GM18870 (cell line): ENCODE results near the gene BCKDHB.
"Not testable (repeated sequence)": the region's sequence is repeated elsewhere in the genome, so short reads cannot be mapped to it uniquely, and the experiment has no call there.

Source experiments
- ATAC-seq: cut with Tn5 transposase; IDR thresholded peaks from one replicate; pipeline ENCODE4 v1.9.1; 2021; ENCODE audit warnings: moderate library complexity; ENCODE audit not compliant: unreplicated experiment

Gene BCKDHB

GRCh38 chr6:80205404-80205803 is 98.9 kb downstream of the BCKDHB start:
- no peak for ATAC-seq

- no peak for ATAC-seq
Observed at GRCh38 chr6:80206758-80207157, 100.3 kb downstream of the BCKDHB start.

GRCh38 chr6:80209430-80209829 is 103.0 kb downstream of the BCKDHB start:
- ATAC-seq = peak; percentile 56

- ATAC-seq = peak; percentile 30
Observed at GRCh38 chr6:80210618-80211017, 104.1 kb downstream of the BCKDHB start.

- no peak for ATAC-seq
Observed at GRCh38 chr6:80211286-80211685, 104.8 kb downstream of the BCKDHB start.

- not testable (repeated sequence) for ATAC-seq
Observed at GRCh38 chr6:80211890-80212289, 105.4 kb downstream of the BCKDHB start.

GRCh38 chr6:80214436-80215022 is 108.1 kb downstream of the BCKDHB start:
- ATAC-seq = peak; percentile 78

GRCh38 chr6:80215063-80215462 is 108.6 kb downstream of the BCKDHB start:
- ATAC-seq = no peak

GRCh38 chr6:80217794-80218193 is 111.3 kb downstream of the BCKDHB start:
- ATAC-seq = no peak

- no peak for ATAC-seq
Observed at GRCh38 chr6:80223743-80224212, 117.3 kb downstream of the BCKDHB start.

GRCh38 chr6:80226151-80226550 is 119.7 kb downstream of the BCKDHB start:
- ATAC-seq = no peak

- ATAC-seq = no peak
Observed at GRCh38 chr6:80226699-80227098, 120.2 kb downstream of the BCKDHB start.

GRCh38 chr6:80227545-80228105 is 121.2 kb downstream of the BCKDHB start:
- no peak for ATAC-seq

GRCh38 chr6:80233262-80233661 is 126.8 kb downstream of the BCKDHB start:
- ATAC-seq = no peak

- ATAC-seq = no peak
Observed at GRCh38 chr6:80233958-80234357, 127.5 kb downstream of the BCKDHB start.

- no peak for ATAC-seq
Observed at GRCh38 chr6:80234401-80234800, 127.9 kb downstream of the BCKDHB start.

GRCh38 chr6:80234908-80235307 is 128.4 kb downstream of the BCKDHB start:
- ATAC-seq = no peak

GRCh38 chr6:80235647-80236046 is 129.2 kb downstream of the BCKDHB start:
- ATAC-seq = no peak

GRCh38 chr6:80238754-80239153 is 132.3 kb downstream of the BCKDHB start:
- ATAC-seq = not testable (repeated sequence)

- ATAC-seq = no peak
Observed at GRCh38 chr6:80245043-80245442, 138.6 kb downstream of the BCKDHB start.

- no peak for ATAC-seq
Observed at GRCh38 chr6:80249897-80250296, 143.4 kb downstream of the BCKDHB start.

GRCh38 chr6:80250391-80250997 is 144.0 kb downstream of the BCKDHB start:
- ATAC-seq = no peak
